Liver (tissue), 9 donors: ENCODE results near the gene ORM2. TPM values are rescaled to one million over a fixed set of nuclear protein-coding genes. Genes with fewer than 3 reads are reported as not detected.

Experiments
- DNase-seq: peaks from one replicate; pipeline ENCODE4 v3.0.0-alpha.2; 2017; ENCODE audit warnings: low spot score
- H3K27ac ChIP-seq, 2 donors: one replicate each; pipeline ENCODE4 v1.7.0; 2013; ENCODE audit warnings: inconsistent platforms in 2 of 2, low read length in 2 of 2, control low read depth in 1 of 2, low read depth in 1 of 2, mild to moderate bottlenecking in 1 of 2
- H3K27me3 ChIP-seq, 4 donors: one replicate each; pipeline versions ENCODE4 v1.6.1 to v1.7.0; 2013; ENCODE audit warnings: low read length in 3 of 4, inconsistent platforms in 1 of 4, mild to moderate bottlenecking in 1 of 4, moderate library complexity in 1 of 4; ENCODE audit not compliant: control insufficient read depth in 4 of 4, insufficient read depth in 4 of 4
- H3K36me3 ChIP-seq, 4 donors: one replicate each; pipeline versions ENCODE4 v1.6.1 to v1.7.0; 2013; ENCODE audit warnings: low read length in 3 of 4, mild to moderate bottlenecking in 3 of 4, low read depth in 1 of 4, moderate library complexity in 1 of 4; ENCODE audit not compliant: control insufficient read depth in 4 of 4, insufficient read depth in 3 of 4
- H3K4me1 ChIP-seq, 4 donors: one replicate each; pipeline versions ENCODE4 v1.6.1 to v1.7.0; 2013; ENCODE audit warnings: low read length in 3 of 4, mild to moderate bottlenecking in 3 of 4, moderate library complexity in 1 of 4; ENCODE audit not compliant: control insufficient read depth in 4 of 4, insufficient read depth in 4 of 4
- H3K4me3 ChIP-seq, 3 donors: one replicate each; pipeline versions ENCODE4 v1.6.1 to v1.7.0; 2013; ENCODE audit warnings: low read length in 3 of 3, control low read depth in 1 of 3, low read depth in 1 of 3, mild to moderate bottlenecking in 1 of 3
- H3K9ac ChIP-seq, 2 donors: one replicate each; pipeline ENCODE4 v1.7.0; 2013; ENCODE audit warnings: low read length in 2 of 2, mild to moderate bottlenecking in 2 of 2, moderate library complexity in 2 of 2, control low read depth in 1 of 2, low read depth in 1 of 2
- H3K9me3 ChIP-seq, 4 donors: one replicate each; pipeline versions ENCODE4 v1.6.1 to v1.7.0; 2013; ENCODE audit warnings: low read length in 3 of 4; ENCODE audit not compliant: control insufficient read depth in 4 of 4
- ATF3 ChIP-seq: IDR thresholded peaks from 2 replicates; pipeline ENCODE4 v1.6.1; 2016; ENCODE audit warnings: antibody characterized with exemption
- EGR1 ChIP-seq, 2 donors: IDR thresholded peaks; 2 replicates each; pipeline ENCODE4 v1.6.1; 2016 to 2018; ENCODE audit warnings: antibody characterized with exemption in 2 of 2, low read depth in 2 of 2
- FOXA1 ChIP-seq: IDR thresholded peaks from 2 replicates; pipeline ENCODE4 v1.6.1; 2016; ENCODE audit warnings: antibody characterized with exemption
- FOXA2 ChIP-seq: IDR thresholded peaks from 2 replicates; pipeline ENCODE4 v1.6.1; 2016; ENCODE audit warnings: antibody characterized with exemption
- GABPA ChIP-seq, 2 donors: IDR thresholded peaks in 1 of 2; conservative IDR thresholded peaks in 1 of 2; 2 replicates each; pipeline ENCODE4 v1.6.1; 2016; ENCODE audit warnings: antibody characterized with exemption in 2 of 2, mild to moderate bottlenecking in 1 of 2, moderate library complexity in 1 of 2
- HNF4A ChIP-seq, 2 donors: conservative IDR thresholded peaks; 2 replicates each; pipeline ENCODE4 v1.6.1; 2016; ENCODE audit warnings: antibody characterized with exemption in 2 of 2, mild to moderate bottlenecking in 2 of 2
- HNF4G ChIP-seq: IDR thresholded peaks from 2 replicates; pipeline ENCODE4 v1.6.1; 2016; ENCODE audit warnings: antibody characterized with exemption
- JUND ChIP-seq, 2 donors: IDR thresholded peaks; 2 replicates each; pipeline ENCODE4 v1.6.1; 2016; ENCODE audit warnings: antibody characterized with exemption in 2 of 2
- MAX ChIP-seq: IDR thresholded peaks from 2 replicates; pipeline ENCODE4 v1.6.1; 2016; ENCODE audit warnings: antibody characterized with exemption
- NR2F2 ChIP-seq: IDR thresholded peaks from 2 replicates; pipeline ENCODE4 v1.6.1; 2016; ENCODE audit warnings: antibody characterized with exemption
- RAD21 ChIP-seq, 2 donors: IDR thresholded peaks; 2 replicates each; pipeline ENCODE4 v1.6.1; 2016; ENCODE audit warnings: antibody characterized with exemption in 2 of 2, mild to moderate bottlenecking in 2 of 2
- RXRA ChIP-seq, 2 donors: IDR thresholded peaks; 2 replicates each; pipeline ENCODE4 v1.6.1; 2017 to 2018; ENCODE audit warnings: antibody characterized with exemption in 2 of 2, mild to moderate bottlenecking in 1 of 2
- SP1 ChIP-seq: IDR thresholded peaks from 2 replicates; pipeline ENCODE4 v1.6.1; 2018; ENCODE audit warnings: antibody characterized with exemption, mild to moderate bottlenecking
- TAF1 ChIP-seq: conservative IDR thresholded peaks from 2 replicates; pipeline ENCODE4 v1.6.1; 2016; ENCODE audit warnings: antibody characterized with exemption, mild to moderate bottlenecking
- YY1 ChIP-seq: IDR thresholded peaks from 2 replicates; pipeline ENCODE4 v1.6.1; 2016; ENCODE audit warnings: antibody characterized with exemption, mild to moderate bottlenecking
- ZBTB33 ChIP-seq: IDR thresholded peaks from 2 replicates; pipeline ENCODE4 v1.6.1; 2016; ENCODE audit warnings: antibody characterized with exemption
- WGBS: extraction: QIAGEN DNeasy Blood & Tissue Kit; methylation state at CpG from one replicate; pipeline ENCODE4 v1.1.7; 2013; 5-methylcytosine and 5-hydroxymethylcytosine counted together
- polyA plus RNA-seq, 2 donors: library from polyadenylated mRNA; stranded (reverse) in 1 of 2; unstranded in 1 of 2; fragments of 200-250 nt in 1 of 2; fragments of >200 nt in 1 of 2; fragmentation: Nextera tagmentation in 1 of 2; extraction: Ambion mirVana in 1 of 2; gene quantifications; one replicate each; pipeline versions ENCODE4 v1.2.1 to v1.2.3, GENCODE V29; 2013 to 2015
- total RNA-seq, 2 donors: library from RNA; depleted of rRNA; stranded (reverse); fragments of >200 nt; gene quantifications; one replicate each; pipeline ENCODE4 v1.2.3, GENCODE V29; 2014
- TF ChIP-seq, protein P1 (sequence below): IDR thresholded peaks from 2 replicates; pipeline ENCODE4 v1.6.1; 2016; ENCODE audit warnings: antibody characterized with exemption, mild to moderate bottlenecking
- TF ChIP-seq, protein P2 (sequence below): fragments of 150-350 bp; IDR thresholded peaks from 2 replicates; pipeline ENCODE4 v1.5.1; 2017; ENCODE audit warnings: improper control_type of control experiment, low read depth, low read length; ENCODE audit not compliant: missing input control
- donor health status: healthy.
- donor health status: healthy.
- donor health status: healthy.
- donor health status: healthy.
- donor health status: healthy.

ORM2 gene
- total and polyA plus RNA-seq, 4 donors = 276 to 7,373 (median 5,310) TPM

DNA sequence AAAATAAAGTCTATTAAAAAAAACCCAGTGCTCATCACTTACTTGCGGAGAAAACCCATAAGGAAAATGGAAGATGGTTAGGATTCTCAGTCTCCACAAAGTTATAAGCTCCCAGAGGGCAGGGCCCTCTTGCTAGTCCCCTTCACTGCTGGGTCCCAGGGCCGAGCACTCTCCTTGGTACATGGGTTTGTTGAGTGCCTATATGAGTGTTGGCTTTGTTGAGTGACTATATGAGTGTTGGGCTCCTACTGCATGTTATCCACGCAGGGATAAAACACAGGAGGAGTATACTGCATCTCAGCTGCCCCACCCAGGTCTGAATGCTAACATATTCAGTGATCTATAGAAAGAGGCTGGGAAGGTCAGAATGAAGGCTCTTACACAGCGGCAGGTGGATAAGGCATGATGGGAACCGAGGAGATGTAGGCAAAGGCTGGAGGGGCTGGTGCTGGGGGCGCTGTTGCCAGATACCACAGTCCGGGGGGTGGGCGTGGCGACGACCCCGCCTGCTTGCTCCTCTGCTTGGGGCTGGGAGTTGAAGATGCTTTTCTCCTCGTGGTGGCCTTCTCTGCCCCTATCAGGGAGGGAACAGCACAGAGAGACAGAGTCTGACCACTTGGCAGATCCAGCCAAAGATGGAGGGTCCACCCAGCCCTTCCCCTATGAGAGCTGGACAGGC is 11.6 kb downstream of the ORM2 start:
- TF ChIP-seq RAD21 (IDR thresholded peaks at IDR 0.05) = no peak
- no peak for TF ChIP-seq GABPA (IDR thresholded peaks at IDR 0.05 in 1 of 2, conservative IDR thresholded peaks at IDR 0.05 in 1 of 2)
- no peak for TF ChIP-seq FOXA2
- no peak for TF ChIP-seq ATF3
- no peak for TF ChIP-seq FOXA1
- no peak for TF ChIP-seq MAX
- TF ChIP-seq NR2F2 = no peak
- no peak for TF ChIP-seq TAF1
- TF ChIP-seq, protein P1, sequence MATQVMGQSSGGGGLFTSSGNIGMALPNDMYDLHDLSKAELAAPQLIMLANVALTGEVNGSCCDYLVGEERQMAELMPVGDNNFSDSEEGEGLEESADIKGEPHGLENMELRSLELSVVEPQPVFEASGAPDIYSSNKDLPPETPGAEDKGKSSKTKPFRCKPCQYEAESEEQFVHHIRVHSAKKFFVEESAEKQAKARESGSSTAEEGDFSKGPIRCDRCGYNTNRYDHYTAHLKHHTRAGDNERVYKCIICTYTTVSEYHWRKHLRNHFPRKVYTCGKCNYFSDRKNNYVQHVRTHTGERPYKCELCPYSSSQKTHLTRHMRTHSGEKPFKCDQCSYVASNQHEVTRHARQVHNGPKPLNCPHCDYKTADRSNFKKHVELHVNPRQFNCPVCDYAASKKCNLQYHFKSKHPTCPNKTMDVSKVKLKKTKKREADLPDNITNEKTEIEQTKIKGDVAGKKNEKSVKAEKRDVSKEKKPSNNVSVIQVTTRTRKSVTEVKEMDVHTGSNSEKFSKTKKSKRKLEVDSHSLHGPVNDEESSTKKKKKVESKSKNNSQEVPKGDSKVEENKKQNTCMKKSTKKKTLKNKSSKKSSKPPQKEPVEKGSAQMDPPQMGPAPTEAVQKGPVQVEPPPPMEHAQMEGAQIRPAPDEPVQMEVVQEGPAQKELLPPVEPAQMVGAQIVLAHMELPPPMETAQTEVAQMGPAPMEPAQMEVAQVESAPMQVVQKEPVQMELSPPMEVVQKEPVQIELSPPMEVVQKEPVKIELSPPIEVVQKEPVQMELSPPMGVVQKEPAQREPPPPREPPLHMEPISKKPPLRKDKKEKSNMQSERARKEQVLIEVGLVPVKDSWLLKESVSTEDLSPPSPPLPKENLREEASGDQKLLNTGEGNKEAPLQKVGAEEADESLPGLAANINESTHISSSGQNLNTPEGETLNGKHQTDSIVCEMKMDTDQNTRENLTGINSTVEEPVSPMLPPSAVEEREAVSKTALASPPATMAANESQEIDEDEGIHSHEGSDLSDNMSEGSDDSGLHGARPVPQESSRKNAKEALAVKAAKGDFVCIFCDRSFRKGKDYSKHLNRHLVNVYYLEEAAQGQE = no peak
- TF ChIP-seq SP1 = no peak
- TF ChIP-seq, protein P2, sequence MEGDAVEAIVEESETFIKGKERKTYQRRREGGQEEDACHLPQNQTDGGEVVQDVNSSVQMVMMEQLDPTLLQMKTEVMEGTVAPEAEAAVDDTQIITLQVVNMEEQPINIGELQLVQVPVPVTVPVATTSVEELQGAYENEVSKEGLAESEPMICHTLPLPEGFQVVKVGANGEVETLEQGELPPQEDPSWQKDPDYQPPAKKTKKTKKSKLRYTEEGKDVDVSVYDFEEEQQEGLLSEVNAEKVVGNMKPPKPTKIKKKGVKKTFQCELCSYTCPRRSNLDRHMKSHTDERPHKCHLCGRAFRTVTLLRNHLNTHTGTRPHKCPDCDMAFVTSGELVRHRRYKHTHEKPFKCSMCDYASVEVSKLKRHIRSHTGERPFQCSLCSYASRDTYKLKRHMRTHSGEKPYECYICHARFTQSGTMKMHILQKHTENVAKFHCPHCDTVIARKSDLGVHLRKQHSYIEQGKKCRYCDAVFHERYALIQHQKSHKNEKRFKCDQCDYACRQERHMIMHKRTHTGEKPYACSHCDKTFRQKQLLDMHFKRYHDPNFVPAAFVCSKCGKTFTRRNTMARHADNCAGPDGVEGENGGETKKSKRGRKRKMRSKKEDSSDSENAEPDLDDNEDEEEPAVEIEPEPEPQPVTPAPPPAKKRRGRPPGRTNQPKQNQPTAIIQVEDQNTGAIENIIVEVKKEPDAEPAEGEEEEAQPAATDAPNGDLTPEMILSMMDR = no peak
- no peak for TF ChIP-seq EGR1 (IDR thresholded peaks at IDR 0.05; ENCODE audit: low read depth in 2 of 2)
- TF ChIP-seq RXRA (IDR thresholded peaks at IDR 0.05) = no peak
- TF ChIP-seq JUND (IDR thresholded peaks at IDR 0.05) = no peak
- no peak for TF ChIP-seq YY1
- no peak for TF ChIP-seq HNF4A (conservative IDR thresholded peaks at IDR 0.05)
- no peak for TF ChIP-seq HNF4G
- TF ChIP-seq ZBTB33 = no peak
- Histone ChIP-seq H3K9me3 (no peaks in the 10 kb centered on the region), H3K36me3 (peaks cover 10 to 85% (median 60%) of the 10 kb centered on the region in 4 donors), H3K27ac (no peak overlapping the region), H3K27me3 (no peaks in the 10 kb centered on the region), H3K4me3 (no peak overlapping the region), H3K9ac (no peak overlapping the region), H3K4me1 (no peaks in the 10 kb centered on the region)
- WGBS = 92% methylated on average over 12 of the region's 12 CpGs
- no peak for DNase-seq
